ENCODE data around the gene DMD. TPM values are rescaled to one million over a fixed set of nuclear protein-coding genes. Genes with fewer than 3 reads are reported as not detected.

DMD gene
- total RNA-seq, 1 donor from 2014 or later, result 9.7 TPM

GRCh38 chrX:31367816-31368215, 1843.5 kb downstream of the DMD start:
- H3K4me3 Mint-ChIP-seq, result no peak overlapping the region
- no peak for TF ChIP-seq CTCF (conservative IDR thresholded peaks at IDR 0.05)
- DNase-seq (ENCODE audit: low read depth, low spot score), result no peak
- H3K36me3 Mint-ChIP-seq (ENCODE audit: low read depth), result peaks cover 11% of the 10 kb centered on the region
- H3K27me3 Mint-ChIP-seq (ENCODE audit: low read depth), result no peaks in the 10 kb centered on the region
- no peak overlapping the region for H3K27ac Mint-ChIP-seq (ENCODE audit: unreplicated experiment)
- H3K4me1 Mint-ChIP-seq, result no peaks in the 10 kb centered on the region
- peaks cover 22% of the 10 kb centered on the region for H3K9me3 Mint-ChIP-seq

- H3K4me3 Mint-ChIP-seq, result no peak overlapping the region
- DNase-seq (ENCODE audit: low read depth, low spot score), result no peak
- peaks cover 8% of the 10 kb centered on the region for H3K36me3 Mint-ChIP-seq (ENCODE audit: low read depth)
- no peaks in the 10 kb centered on the region for H3K4me1 Mint-ChIP-seq
- H3K9me3 Mint-ChIP-seq, result peaks cover 22% of the 10 kb centered on the region
- TF ChIP-seq CTCF (conservative IDR thresholded peaks at IDR 0.05), result no peak
- no peak overlapping the region for H3K27ac Mint-ChIP-seq (ENCODE audit: unreplicated experiment)
- H3K27me3 Mint-ChIP-seq (ENCODE audit: low read depth), result no peaks in the 10 kb centered on the region
These were observed 1845.3 kb downstream of the DMD start for GRCh38 chrX:31366041-31366440.

- no peak for DNase-seq (ENCODE audit: low read depth, low spot score)
- Mint-ChIP-seq H3K4me1 (peaks cover 29% of the 10 kb centered on the region), H3K27me3 (ENCODE audit: low read depth) (no peaks in the 10 kb centered on the region), H3K4me3 (no peak overlapping the region), H3K9me3 (peaks cover 3% of the 10 kb centered on the region), H3K36me3 (ENCODE audit: low read depth) (no peaks in the 10 kb centered on the region), H3K27ac (ENCODE audit: unreplicated experiment) (no peak overlapping the region)
- no peak for TF ChIP-seq CTCF (conservative IDR thresholded peaks at IDR 0.05)
These were observed 1854.8 kb downstream of the DMD start for GRCh38 chrX:31356275-31357212.

- no peaks in the 10 kb centered on the region for H3K9me3 Mint-ChIP-seq
- DNase-seq (ENCODE audit: low read depth, low spot score), result no peak
- H3K36me3 Mint-ChIP-seq (ENCODE audit: low read depth), result peaks cover under 1% of the 10 kb centered on the region
- TF ChIP-seq CTCF (conservative IDR thresholded peaks at IDR 0.05), result no peak
- H3K27me3 Mint-ChIP-seq (ENCODE audit: low read depth), result no peaks in the 10 kb centered on the region
- H3K4me3 Mint-ChIP-seq, result no peak overlapping the region
- peaks cover 29% of the 10 kb centered on the region for H3K4me1 Mint-ChIP-seq
- H3K27ac Mint-ChIP-seq (ENCODE audit: unreplicated experiment), result no peak overlapping the region
These were observed 1856.0 kb downstream of the DMD start for GRCh38 chrX:31355206-31355955.

GRCh38 chrX:31353095-31353494, 1858.3 kb downstream of the DMD start:
- Mint-ChIP-seq H3K9me3 (peaks cover 5% of the 10 kb centered on the region), H3K36me3 (ENCODE audit: low read depth) (peaks cover 5% of the 10 kb centered on the region)

More at GRCh38 chrX:31353095-31353494, 1858.3 kb downstream of the DMD start:
- DNase-seq (ENCODE audit: low read depth, low spot score), result no peak
- no peak for TF ChIP-seq CTCF (conservative IDR thresholded peaks at IDR 0.05)
- peaks cover 27% of the 10 kb centered on the region for H3K4me1 Mint-ChIP-seq
- H3K27me3 Mint-ChIP-seq (ENCODE audit: low read depth), result no peaks in the 10 kb centered on the region
- no peak overlapping the region for H3K27ac Mint-ChIP-seq (ENCODE audit: unreplicated experiment)
- no peak overlapping the region for H3K4me3 Mint-ChIP-seq
